NT2/D1 (cell line): Measurements from ENCODE around the gene ABCC4.

ENCODE experiments used
- YY1 ChIP-seq: IDR thresholded peaks from 2 replicates; pipeline ENCODE4 v1.6.1; 2011; ENCODE audit not compliant: insufficient read length, insufficient read depth
- ZNF274 ChIP-seq: IDR thresholded peaks from 2 replicates; pipeline ENCODE4 v1.6.1; 2011; ENCODE audit warnings: mild to moderate bottlenecking, low read depth, low read length

DNA sequence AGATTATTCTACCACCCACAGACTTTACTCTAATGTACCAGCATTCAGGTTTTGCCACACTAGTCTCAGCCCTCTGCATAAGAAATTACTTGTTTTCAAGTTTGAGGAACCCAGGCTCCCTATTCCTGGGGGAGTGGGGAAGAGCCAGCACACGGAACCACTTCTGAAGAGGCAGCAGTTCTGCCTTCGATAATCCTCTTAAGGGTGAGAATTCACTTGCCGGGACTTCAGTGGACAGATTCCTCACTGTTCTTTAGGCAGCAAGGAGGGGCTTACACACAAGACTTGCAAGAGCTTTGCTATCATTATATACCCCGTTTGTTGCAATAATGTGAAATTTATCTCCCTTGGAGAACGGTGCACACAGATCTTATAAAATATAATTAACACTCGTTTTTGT lies 133.1 kb downstream of the ABCC4 start:
- TF ChIP-seq ZNF274 = no peak
- no peak for TF ChIP-seq YY1
